HepG2 (cell line): ENCODE results near the gene EGR4. TPM values are rescaled to one million over a fixed set of nuclear protein-coding genes. Genes with fewer than 3 reads are reported as not detected.

Source experiments
- ASH2L ChIP-seq: fragments of 300-600, 200-600 bp; sonication (generic); IDR thresholded peaks from 2 replicates; pipeline ENCODE4 v1.7.0; 2017; ENCODE audit warnings: low read depth, mild to moderate bottlenecking, moderate library complexity, mixed read lengths, low read length; ENCODE audit not compliant: insufficient read length
- EEA1 ChIP-seq: sonication (generic); formaldehyde crosslinking; IDR thresholded peaks from 2 replicates; pipeline ENCODE4 v1.5.1; 2020; ENCODE audit warnings: mild to moderate bottlenecking, missing genetic modification reagents, borderline replicate concordance
- KDM6A ChIP-seq: IDR thresholded peaks from 2 replicates; pipeline ENCODE4 v1.6.1; 2016; ENCODE audit warnings: low read depth
- RARA ChIP-seq: IDR thresholded peaks from 2 replicates; pipeline ENCODE4 v1.6.1; 2016; ENCODE audit warnings: missing genetic modification reagents, missing compliant biosample characterization
- RCOR2 ChIP-seq: IDR thresholded peaks from 2 replicates; pipeline ENCODE4 v1.6.1; 2016; ENCODE audit warnings: missing biosample characterization, missing genetic modification reagents
- SIX1 ChIP-seq: sonication (generic); formaldehyde crosslinking; IDR thresholded peaks from 2 replicates; pipeline ENCODE4 v1.4.0; 2020; ENCODE audit warnings: missing genetic modification reagents, borderline replicate concordance
- SRSF4 ChIP-seq: fragments of 200-400 bp; formaldehyde crosslinking; IDR thresholded peaks from one replicate; pipeline ENCODE4 v1.6.1; 2018; ENCODE audit warnings: mild to moderate bottlenecking, low read depth, low read length, moderate library complexity; ENCODE audit not compliant: poor library complexity, severe bottlenecking
- TBX3 ChIP-seq: fragments of 450-650 bp; IDR thresholded peaks from 2 replicates; pipeline ENCODE4 v1.6.1; 2017; ENCODE audit warnings: antibody characterized with exemption, mild to moderate bottlenecking, inconsistent platforms, borderline replicate concordance
- ZNF44 ChIP-seq: sonication (generic); formaldehyde crosslinking; IDR thresholded peaks from 2 replicates; pipeline ENCODE4 v1.5.1; 2020; ENCODE audit warnings: mild to moderate bottlenecking, missing genetic modification reagents
- ZNF569 ChIP-seq: sonication (generic); formaldehyde crosslinking; IDR thresholded peaks from 2 replicates; pipeline ENCODE4 v1.5.0; 2020; ENCODE audit warnings: mild to moderate bottlenecking, missing genetic modification reagents, moderate library complexity, borderline replicate concordance
- ZNF589 ChIP-seq: sonication (generic); formaldehyde crosslinking; conservative IDR thresholded peaks from 2 replicates; pipeline ENCODE4 v1.8.0; 2022; ENCODE audit warnings: mild to moderate bottlenecking, moderate library complexity, missing genetic modification reagents
- ZNF615 ChIP-seq: sonication (generic); formaldehyde crosslinking; IDR thresholded peaks from 2 replicates; pipeline ENCODE4 v1.5.0; 2020; ENCODE audit warnings: mild to moderate bottlenecking, missing genetic modification reagents, borderline replicate concordance
- ZNF772 ChIP-seq: sonication (generic); formaldehyde crosslinking; IDR thresholded peaks from 2 replicates; pipeline ENCODE4 v1.5.0; 2020; ENCODE audit warnings: mild to moderate bottlenecking, missing genetic modification reagents
- polyA plus RNA-seq, 8 experiments: library from polyadenylated mRNA; depleted of rRNA in 3 of 8; stranded (reverse) in 7 of 8; unstranded in 1 of 8; fragments of >200 nt; fragmentation: Illumina TruSeq in 4 of 8; extraction: Trizol in 4 of 8; gene quantifications; 2 replicates each; pipeline versions ENCODE4 v1.2.1 to v1.2.3, GENCODE V29; 2011 to 2016; ENCODE audit warnings: low read depth in 4 of 8, missing spikeins in 1 of 8, mixed read lengths in 1 of 8; ENCODE audit not compliant: insufficient read depth in 1 of 8
- total RNA-seq, 5 experiments: library from RNA; depleted of rRNA; stranded (reverse); fragments of >200 nt; fragmentation: Illumina TruSeq; extraction: Trizol; gene quantifications; 2 replicates each; pipeline ENCODE4 v1.2.3, GENCODE V29; 2016; ENCODE audit warnings: low read depth in 1 of 5
- TF ChIP-seq, protein P1 (sequence below): sonication (generic); formaldehyde crosslinking; IDR thresholded peaks from 2 replicates; pipeline ENCODE4 v1.5.0; 2020; ENCODE audit warnings: mild to moderate bottlenecking, missing genetic modification reagents, borderline replicate concordance
- TF ChIP-seq, protein P2 (sequence below): sonication (generic); formaldehyde crosslinking; IDR thresholded peaks from 2 replicates; pipeline ENCODE4 v1.4.0; 2020; ENCODE audit warnings: mild to moderate bottlenecking, missing genetic modification reagents, borderline replicate concordance
- TF ChIP-seq, protein P3 (sequence below): sonication (generic); formaldehyde crosslinking; IDR thresholded peaks from 2 replicates; pipeline ENCODE4 v1.4.0; 2020; ENCODE audit warnings: missing genetic modification reagents, borderline replicate concordance
- TF ChIP-seq, protein P4 (sequence below): IDR thresholded peaks from 2 replicates; pipeline ENCODE4 v1.6.1; 2016

EGR4 gene
- total and polyA plus RNA-seq, 2 of the 13 experiments (the other 11 are each of a cell fraction or from before 2014, with no cell fraction given) = not detected

GRCh38 chr2:73262108-73262651 is 31.2 kb downstream of the EGR4 start (continued):
- TF ChIP-seq, protein P1, sequence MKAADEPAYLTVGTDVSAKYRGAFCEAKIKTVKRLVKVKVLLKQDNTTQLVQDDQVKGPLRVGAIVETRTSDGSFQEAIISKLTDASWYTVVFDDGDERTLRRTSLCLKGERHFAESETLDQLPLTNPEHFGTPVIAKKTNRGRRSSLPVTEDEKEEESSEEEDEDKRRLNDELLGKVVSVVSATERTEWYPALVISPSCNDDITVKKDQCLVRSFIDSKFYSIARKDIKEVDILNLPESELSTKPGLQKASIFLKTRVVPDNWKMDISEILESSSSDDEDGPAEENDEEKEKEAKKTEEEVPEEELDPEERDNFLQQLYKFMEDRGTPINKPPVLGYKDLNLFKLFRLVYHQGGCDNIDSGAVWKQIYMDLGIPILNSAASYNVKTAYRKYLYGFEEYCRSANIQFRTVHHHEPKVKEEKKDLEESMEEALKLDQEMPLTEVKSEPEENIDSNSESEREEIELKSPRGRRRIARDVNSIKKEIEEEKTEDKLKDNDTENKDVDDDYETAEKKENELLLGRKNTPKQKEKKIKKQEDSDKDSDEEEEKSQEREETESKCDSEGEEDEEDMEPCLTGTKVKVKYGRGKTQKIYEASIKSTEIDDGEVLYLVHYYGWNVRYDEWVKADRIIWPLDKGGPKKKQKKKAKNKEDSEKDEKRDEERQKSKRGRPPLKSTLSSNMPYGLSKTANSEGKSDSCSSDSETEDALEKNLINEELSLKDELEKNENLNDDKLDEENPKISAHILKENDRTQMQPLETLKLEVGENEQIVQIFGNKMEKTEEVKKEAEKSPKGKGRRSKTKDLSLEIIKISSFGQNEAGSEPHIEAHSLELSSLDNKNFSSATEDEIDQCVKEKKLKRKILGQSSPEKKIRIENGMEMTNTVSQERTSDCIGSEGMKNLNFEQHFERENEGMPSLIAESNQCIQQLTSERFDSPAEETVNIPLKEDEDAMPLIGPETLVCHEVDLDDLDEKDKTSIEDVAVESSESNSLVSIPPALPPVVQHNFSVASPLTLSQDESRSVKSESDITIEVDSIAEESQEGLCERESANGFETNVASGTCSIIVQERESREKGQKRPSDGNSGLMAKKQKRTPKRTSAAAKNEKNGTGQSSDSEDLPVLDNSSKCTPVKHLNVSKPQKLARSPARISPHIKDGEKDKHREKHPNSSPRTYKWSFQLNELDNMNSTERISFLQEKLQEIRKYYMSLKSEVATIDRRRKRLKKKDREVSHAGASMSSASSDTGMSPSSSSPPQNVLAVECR (CRISPR knock-in tag) = peak; percentile 77; the same call in 1 of the 2 replicates
- TF ChIP-seq ASH2L = peak; percentile 30
- TF ChIP-seq, protein P2, sequence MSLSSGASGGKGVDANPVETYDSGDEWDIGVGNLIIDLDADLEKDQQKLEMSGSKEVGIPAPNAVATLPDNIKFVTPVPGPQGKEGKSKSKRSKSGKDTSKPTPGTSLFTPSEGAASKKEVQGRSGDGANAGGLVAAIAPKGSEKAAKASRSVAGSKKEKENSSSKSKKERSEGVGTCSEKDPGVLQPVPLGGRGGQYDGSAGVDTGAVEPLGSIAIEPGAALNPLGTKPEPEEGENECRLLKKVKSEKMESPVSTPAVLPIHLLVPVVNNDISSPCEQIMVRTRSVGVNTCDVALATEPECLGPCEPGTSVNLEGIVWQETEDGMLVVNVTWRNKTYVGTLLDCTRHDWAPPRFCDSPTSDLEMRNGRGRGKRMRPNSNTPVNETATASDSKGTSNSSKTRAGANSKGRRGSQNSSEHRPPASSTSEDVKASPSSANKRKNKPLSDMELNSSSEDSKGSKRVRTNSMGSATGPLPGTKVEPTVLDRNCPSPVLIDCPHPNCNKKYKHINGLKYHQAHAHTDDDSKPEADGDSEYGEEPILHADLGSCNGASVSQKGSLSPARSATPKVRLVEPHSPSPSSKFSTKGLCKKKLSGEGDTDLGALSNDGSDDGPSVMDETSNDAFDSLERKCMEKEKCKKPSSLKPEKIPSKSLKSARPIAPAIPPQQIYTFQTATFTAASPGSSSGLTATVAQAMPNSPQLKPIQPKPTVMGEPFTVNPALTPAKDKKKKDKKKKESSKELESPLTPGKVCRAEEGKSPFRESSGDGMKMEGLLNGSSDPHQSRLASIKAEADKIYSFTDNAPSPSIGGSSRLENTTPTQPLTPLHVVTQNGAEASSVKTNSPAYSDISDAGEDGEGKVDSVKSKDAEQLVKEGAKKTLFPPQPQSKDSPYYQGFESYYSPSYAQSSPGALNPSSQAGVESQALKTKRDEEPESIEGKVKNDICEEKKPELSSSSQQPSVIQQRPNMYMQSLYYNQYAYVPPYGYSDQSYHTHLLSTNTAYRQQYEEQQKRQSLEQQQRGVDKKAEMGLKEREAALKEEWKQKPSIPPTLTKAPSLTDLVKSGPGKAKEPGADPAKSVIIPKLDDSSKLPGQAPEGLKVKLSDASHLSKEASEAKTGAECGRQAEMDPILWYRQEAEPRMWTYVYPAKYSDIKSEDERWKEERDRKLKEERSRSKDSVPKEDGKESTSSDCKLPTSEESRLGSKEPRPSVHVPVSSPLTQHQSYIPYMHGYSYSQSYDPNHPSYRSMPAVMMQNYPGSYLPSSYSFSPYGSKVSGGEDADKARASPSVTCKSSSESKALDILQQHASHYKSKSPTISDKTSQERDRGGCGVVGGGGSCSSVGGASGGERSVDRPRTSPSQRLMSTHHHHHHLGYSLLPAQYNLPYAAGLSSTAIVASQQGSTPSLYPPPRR (CRISPR knock-in tag) = peak; percentile 67; the same call in 1 of the 2 replicates
- TF ChIP-seq EEA1 = no peak
- peak; percentile 75; the same call in 1 of the 2 replicates for TF ChIP-seq TBX3
- TF ChIP-seq KDM6A (CRISPR knock-in tag) = peak; percentile 82
- TF ChIP-seq SRSF4 = no peak
- TF ChIP-seq ZNF569 (CRISPR knock-in tag) = no peak
- TF ChIP-seq ZNF772 = peak; percentile 51; the same call in 1 of the 2 replicates
- TF ChIP-seq, protein P3, sequence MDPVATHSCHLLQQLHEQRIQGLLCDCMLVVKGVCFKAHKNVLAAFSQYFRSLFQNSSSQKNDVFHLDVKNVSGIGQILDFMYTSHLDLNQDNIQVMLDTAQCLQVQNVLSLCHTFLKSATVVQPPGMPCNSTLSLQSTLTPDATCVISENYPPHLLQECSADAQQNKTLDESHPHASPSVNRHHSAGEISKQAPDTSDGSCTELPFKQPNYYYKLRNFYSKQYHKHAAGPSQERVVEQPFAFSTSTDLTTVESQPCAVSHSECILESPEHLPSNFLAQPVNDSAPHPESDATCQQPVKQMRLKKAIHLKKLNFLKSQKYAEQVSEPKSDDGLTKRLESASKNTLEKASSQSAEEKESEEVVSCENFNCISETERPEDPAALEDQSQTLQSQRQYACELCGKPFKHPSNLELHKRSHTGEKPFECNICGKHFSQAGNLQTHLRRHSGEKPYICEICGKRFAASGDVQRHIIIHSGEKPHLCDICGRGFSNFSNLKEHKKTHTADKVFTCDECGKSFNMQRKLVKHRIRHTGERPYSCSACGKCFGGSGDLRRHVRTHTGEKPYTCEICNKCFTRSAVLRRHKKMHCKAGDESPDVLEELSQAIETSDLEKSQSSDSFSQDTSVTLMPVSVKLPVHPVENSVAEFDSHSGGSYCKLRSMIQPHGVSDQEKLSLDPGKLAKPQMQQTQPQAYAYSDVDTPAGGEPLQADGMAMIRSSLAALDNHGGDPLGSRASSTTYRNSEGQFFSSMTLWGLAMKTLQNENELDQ (CRISPR knock-in tag) = no peak
- peak; percentile 68; the same call in 1 of the 2 replicates for TF ChIP-seq ZNF615
- TF ChIP-seq ZNF44 (CRISPR knock-in tag) = no peak
- peak; percentile 77; the same call in 1 of the 2 replicates for TF ChIP-seq RCOR2 (CRISPR knock-in tag)
- TF ChIP-seq, protein P4, sequence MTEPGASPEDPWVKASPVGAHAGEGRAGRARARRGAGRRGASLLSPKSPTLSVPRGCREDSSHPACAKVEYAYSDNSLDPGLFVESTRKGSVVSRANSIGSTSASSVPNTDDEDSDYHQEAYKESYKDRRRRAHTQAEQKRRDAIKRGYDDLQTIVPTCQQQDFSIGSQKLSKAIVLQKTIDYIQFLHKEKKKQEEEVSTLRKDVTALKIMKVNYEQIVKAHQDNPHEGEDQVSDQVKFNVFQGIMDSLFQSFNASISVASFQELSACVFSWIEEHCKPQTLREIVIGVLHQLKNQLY = peak; percentile 90
- TF ChIP-seq ZNF589 (CRISPR knock-in tag) = 0 out of 2 replicates have a peak, but pooled peaks have one; percentile 68
- TF ChIP-seq SIX1 (CRISPR knock-in tag) = peak; percentile 78; the same call in 1 of the 2 replicates
- TF ChIP-seq RARA (CRISPR knock-in tag) = peak; percentile 90
